ENCODE measurements around the gene HACE1. TPM values are rescaled to one million over a fixed set of nuclear protein-coding genes. Genes with fewer than 3 reads are reported as not detected.
A peak's percentile ranks its signal among the peaks of the same experiment; 100 is the strongest.

HACE1 gene
- total RNA-seq, 2 experiments from 2014 or later, result 21.6 to 22.4 TPM

DNA sequence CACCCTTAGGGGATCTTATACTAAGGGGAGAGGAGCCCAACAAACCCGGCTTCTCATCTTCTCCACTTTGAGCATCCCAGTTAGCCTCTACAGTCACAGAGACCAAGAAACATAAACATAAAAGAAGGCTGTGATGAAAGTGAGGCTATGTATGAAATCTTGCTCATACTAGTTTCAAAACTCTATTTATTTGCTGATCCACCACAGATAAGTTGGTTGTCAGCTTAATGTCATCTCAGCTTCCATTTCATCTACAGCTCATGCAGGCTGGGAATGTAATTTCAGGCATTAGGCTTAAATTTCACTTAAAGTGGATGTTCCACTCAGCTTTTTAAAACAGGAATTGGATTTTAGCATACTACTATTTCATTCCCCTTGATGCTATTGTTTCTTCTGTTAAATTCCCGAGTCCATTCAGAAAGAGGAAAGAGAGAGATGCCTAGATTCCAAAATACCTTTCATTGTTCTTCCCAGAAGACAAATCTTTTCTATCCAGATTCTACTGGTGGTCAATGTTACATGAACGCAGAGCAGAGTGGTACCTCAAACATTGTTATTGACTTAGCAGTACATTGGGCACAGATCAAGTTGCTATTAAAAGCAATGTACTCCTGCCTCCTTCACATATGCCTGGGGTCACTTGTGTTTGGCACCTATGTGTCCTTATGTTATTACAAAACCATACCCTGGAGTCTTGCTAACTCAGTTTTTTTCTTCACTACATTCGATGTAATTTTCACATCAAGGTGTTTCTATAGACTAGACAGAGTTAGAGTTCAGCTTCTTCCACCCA, 149.0 kb downstream of the HACE1 start:
- no peaks in the 10 kb centered on the region for H3K27me3 Mint-ChIP-seq
- peaks cover 10% of the 10 kb centered on the region for H3K9me3 Mint-ChIP-seq
- H3K4me3 Mint-ChIP-seq, result no peak overlapping the region
- ChIA-PET CTCF (no interaction called here), POLR2A (no interaction called here)
- H3K27ac Mint-ChIP-seq, result no peak overlapping the region
- DNase-seq, result no peak
- H3K36me3 Mint-ChIP-seq (ENCODE audit: low read depth), result peaks cover 3% of the 10 kb centered on the region
- H3K4me1 Mint-ChIP-seq, result peaks cover 8% of the 10 kb centered on the region

DNA sequence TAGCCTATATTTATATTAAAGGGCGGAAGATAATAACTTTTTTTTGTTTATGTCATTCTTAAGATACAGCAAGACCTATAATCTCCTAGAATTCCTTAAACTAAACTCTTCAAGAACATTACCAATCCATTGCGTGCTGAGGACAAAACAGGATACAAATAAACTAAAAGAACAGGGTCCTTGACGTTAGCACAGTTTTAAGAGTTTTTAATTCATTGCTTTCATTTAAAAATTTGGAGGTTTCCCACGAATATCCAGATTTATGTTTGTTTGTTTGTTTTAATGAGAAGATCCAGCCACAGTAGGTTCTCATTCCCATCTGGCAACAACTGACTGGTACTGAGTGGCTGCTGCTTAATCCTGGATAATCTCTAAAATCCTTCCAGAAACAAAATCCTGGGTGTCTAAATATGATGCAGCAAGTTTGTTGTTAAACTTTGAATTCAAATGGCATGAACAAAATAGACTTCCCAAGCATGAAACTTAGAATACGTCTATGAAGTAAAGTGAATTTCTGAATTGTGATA, 153.7 kb downstream of the HACE1 start:
- H3K9me3 Mint-ChIP-seq, result peaks cover 14% of the 10 kb centered on the region
- no peaks in the 10 kb centered on the region for H3K27me3 Mint-ChIP-seq
- H3K4me3 Mint-ChIP-seq, result no peak overlapping the region
- peaks cover 36% of the 10 kb centered on the region for H3K4me1 Mint-ChIP-seq
- peak overlapping the region; percentile 47 for H3K27ac Mint-ChIP-seq
- peaks cover 6% of the 10 kb centered on the region for H3K36me3 Mint-ChIP-seq (ENCODE audit: low read depth)
- ChIA-PET CTCF (interaction anchor here (0.8 to 1.4 kb wide), 2 partner anchors 24 to 65 kb away, joined by 3 read pairs; no protein-coding TSS in a partner anchor), POLR2A (no interaction called here)
- DNase-seq, result no peak

DNA sequence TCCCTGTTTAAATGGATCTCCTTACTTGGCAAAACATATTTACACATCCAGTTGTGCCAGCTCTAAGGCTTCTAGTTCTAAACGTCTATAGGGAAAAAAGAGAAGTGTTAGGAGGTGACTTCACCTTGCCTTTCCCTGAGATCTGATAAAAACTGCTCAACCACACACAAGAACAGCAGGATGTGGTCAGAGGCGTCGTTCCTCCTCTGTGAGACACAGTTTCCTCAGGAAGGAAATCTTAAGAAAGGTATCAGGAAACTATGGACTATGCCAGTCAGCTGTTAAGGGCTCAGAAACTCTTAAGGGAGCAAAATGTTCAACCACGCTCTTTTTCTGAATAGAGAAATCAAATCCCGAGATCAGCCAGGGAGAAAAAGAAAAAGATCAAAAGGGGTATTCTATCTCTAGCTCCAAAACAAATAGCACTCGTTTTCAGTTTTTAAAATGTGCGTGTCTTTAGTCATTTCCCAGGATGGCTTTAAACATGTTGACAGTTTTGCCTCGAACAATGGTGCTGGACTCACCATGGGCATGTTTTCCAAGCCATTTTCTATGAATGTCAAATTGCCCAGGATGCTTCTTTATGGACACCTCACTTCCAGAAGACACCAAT, 154.5 kb downstream of the HACE1 start:
- peak; percentile 73 for DNase-seq
- Mint-ChIP-seq H3K36me3 (ENCODE audit: low read depth) (peaks cover 6% of the 10 kb centered on the region), H3K27me3 (no peaks in the 10 kb centered on the region), H3K4me3 (peak overlapping the region; percentile 48), H3K27ac (peak overlapping the region; percentile 47), H3K9me3 (peaks cover 14% of the 10 kb centered on the region), H3K4me1 (peaks cover 36% of the 10 kb centered on the region)
- ChIA-PET POLR2A (interaction anchor here (0.5 to 1.0 kb wide), 2 partner anchors 18 to 86 kb away, joined by 3 read pairs; no protein-coding TSS in a partner anchor), CTCF (interaction anchor here (0.8 to 1.4 kb wide), 2 partner anchors 23 to 65 kb away, joined by 3 read pairs; no protein-coding TSS in a partner anchor)

DNA sequence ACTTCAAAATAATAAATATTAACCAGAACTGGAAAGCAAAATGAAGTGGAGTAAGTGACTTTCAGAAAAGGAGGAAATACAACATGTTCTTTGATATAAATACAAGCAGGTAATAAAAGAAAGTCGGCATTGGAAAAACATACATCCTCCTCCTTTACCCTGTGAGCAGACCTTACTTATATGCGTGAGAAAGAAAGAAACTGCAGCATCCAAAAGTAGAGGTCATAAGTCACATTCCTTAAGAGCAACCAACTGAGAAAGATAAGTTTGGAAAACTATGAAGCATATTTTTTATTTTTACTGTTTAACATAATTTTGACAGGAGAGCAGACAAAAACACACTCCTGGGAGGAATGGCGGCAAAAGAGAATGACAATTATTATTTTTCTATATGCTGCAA, 155.5 kb downstream of the HACE1 start:
- Mint-ChIP-seq H3K9me3 (peaks cover 10% of the 10 kb centered on the region), H3K27me3 (no peaks in the 10 kb centered on the region), H3K4me3 (no peak overlapping the region), H3K36me3 (ENCODE audit: low read depth) (peaks cover 6% of the 10 kb centered on the region), H3K27ac (no peak overlapping the region), H3K4me1 (peaks cover 36% of the 10 kb centered on the region)
- CTCF ChIA-PET, result no interaction called here
- DNase-seq, result no peak
- POLR2A ChIA-PET, result no interaction called here

DNA sequence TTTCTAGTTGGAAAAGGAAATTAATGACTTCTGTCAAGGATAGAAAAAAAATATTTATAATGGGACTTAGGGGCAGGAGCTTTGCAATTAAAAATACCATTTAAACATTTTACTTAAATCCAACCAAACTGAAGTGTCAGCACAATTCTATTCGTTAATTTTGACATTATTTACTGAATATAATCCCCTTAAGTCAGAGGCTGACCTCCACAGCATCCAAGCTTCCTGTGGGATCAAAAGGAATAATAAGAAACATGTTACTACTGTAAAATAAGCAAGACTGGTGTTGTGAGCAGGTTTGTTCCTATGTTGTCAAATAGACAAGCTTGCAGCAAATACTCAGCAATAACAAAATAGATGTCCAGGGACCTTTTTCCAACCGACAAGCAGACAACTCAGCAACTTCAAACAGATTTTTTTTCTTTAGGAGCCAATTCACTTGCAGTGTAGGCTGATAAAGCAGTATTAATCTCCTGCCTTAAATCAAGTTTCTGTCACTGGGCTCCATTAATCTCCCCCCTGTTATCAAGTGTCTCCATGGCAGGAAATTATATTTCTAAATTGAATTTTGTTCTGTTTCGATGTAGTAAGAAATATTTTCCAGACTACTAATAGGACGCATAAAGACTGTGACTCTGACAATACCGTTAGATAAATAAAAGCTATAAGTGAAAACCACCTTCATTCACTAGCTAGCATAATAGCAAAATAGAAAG, 157.4 kb downstream of the HACE1 start:
- Mint-ChIP-seq H3K27ac (no peak overlapping the region), H3K36me3 (ENCODE audit: low read depth) (peaks cover 3% of the 10 kb centered on the region), H3K27me3 (no peaks in the 10 kb centered on the region), H3K4me3 (no peak overlapping the region), H3K4me1 (peaks cover 36% of the 10 kb centered on the region), H3K9me3 (peaks cover 5% of the 10 kb centered on the region)
- DNase-seq, result no peak
- CTCF ChIA-PET, result interaction anchor here (0.8 kb wide), 1 partner anchor 87 kb away, joined by 4 read pairs; no protein-coding TSS in a partner anchor
- POLR2A ChIA-PET, result no interaction called here

DNA sequence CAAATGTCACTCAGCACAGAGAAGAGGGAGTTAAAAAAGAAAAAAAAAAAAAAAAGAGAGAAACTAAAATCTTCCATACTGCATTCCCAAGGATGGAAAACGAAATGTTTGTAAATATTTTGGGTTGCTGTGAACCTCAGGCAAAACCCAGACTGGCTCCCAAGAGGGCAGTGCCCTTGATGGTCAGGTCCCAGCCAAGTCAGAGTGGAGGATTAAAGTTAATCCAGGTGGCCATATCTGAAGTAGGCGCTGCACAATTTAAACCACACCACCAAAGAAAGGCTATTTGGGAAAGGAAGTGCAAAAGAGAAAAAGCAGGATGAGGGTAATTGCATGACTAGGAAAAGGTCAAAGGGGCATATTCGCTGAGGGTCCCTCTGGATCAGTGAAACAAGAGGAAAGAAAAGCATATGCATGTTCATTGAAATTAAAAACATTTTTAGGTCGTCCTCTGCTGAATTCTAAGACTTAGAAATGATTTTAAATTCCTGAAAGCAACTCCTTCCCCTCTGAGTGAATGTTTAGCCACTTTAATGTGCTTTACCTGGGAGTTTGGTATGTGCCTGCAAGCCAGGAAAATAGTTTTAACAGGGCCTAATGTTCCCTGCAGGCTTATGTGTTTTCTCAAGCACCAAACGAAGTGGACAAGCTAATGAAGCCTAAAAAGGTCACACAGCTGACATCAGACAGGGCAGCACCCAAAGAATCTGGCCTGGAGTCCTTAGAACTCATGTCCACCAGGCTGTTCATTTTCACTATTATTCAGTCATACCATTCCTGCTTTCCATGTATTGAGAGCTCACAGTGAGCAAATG, 159.1 kb downstream of the HACE1 start:
- peaks cover 26% of the 10 kb centered on the region for H3K4me1 Mint-ChIP-seq
- ChIA-PET CTCF (interaction anchor here (0.6 to 1.0 kb wide), 2 partner anchors 17 to 89 kb away, joined by 3 read pairs; no protein-coding TSS in a partner anchor), POLR2A (no interaction called here)
- H3K4me3 Mint-ChIP-seq, result no peak overlapping the region
- H3K27ac Mint-ChIP-seq, result no peak overlapping the region
- H3K9me3 Mint-ChIP-seq, result peaks cover 2% of the 10 kb centered on the region
- no peaks in the 10 kb centered on the region for H3K27me3 Mint-ChIP-seq
- no peak for DNase-seq
- H3K36me3 Mint-ChIP-seq (ENCODE audit: low read depth), result peaks cover 3% of the 10 kb centered on the region

DNA sequence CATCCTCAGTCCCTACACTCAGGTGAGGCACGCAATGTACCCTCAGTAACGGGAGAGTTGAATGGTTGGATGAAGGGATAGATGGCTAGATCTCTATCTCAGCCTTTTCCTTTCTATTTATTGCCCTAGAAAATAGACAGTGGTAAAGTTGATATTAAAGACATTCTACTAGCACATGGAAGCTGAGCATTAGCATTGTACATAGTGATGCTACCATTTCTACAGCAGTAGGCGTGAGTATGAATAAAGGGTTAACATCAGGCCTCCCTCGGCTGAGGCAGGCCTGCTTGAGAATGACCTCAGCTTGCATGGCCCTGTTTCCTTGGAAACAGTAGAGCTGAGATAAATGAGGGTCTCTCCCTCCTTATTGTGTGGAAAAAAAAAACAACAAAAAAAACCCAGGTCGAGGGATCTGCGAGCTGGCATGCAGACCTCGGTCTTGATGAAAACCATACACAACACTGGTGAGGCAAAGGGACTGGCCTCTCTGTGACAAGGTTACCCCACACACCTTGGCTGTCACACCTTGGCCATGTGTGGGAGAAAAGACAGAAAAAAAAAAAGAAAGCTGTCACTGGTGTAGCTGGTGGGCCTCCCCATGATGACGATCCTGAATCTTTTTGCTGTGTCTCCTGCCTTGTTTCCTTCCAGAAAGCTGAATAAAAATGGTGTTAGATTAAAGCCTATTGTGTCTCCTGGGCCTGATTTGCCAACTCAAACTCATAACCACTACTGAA, 160.0 kb downstream of the HACE1 start:
- H3K9me3 Mint-ChIP-seq, result no peaks in the 10 kb centered on the region
- peaks cover 18% of the 10 kb centered on the region for H3K4me1 Mint-ChIP-seq
- no peak overlapping the region for H3K27ac Mint-ChIP-seq
- no peaks in the 10 kb centered on the region for H3K27me3 Mint-ChIP-seq
- no peak for DNase-seq
- peaks cover 3% of the 10 kb centered on the region for H3K36me3 Mint-ChIP-seq (ENCODE audit: low read depth)
- CTCF ChIA-PET, result interaction anchor here (1.0 kb wide), 1 partner anchor 16 kb away, joined by 3 read pairs; no protein-coding TSS in a partner anchor
- no peak overlapping the region for H3K4me3 Mint-ChIP-seq
- POLR2A ChIA-PET, result no interaction called here

DNA sequence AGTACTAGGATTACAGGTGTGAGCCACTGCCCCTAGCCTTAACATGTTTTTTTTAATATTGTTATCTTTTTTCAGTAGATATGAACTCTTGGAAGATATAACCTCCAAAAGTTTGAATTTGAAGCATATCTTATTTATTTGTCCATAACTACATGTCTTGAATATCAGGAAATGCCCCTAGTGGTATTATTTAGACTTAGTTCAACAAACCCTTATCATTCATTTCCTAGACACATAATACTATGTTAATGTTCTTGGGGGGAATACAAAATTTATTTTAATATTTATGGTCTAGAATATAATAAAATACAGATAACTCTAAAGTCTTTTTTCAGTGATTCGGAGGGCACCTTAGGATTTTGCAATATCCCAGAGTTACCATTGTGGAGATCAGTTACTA, 160.7 kb downstream of the HACE1 start:
- Mint-ChIP-seq H3K4me3 (no peak overlapping the region), H3K36me3 (ENCODE audit: low read depth) (peaks cover 3% of the 10 kb centered on the region), H3K9me3 (no peaks in the 10 kb centered on the region), H3K27me3 (no peaks in the 10 kb centered on the region), H3K27ac (no peak overlapping the region), H3K4me1 (peaks cover 12% of the 10 kb centered on the region)
- DNase-seq, result no peak
- ChIA-PET CTCF (interaction anchor here (0.8 kb wide), 1 partner anchor 91 kb away, joined by 3 read pairs; no protein-coding TSS in a partner anchor), POLR2A (no interaction called here)

DNA sequence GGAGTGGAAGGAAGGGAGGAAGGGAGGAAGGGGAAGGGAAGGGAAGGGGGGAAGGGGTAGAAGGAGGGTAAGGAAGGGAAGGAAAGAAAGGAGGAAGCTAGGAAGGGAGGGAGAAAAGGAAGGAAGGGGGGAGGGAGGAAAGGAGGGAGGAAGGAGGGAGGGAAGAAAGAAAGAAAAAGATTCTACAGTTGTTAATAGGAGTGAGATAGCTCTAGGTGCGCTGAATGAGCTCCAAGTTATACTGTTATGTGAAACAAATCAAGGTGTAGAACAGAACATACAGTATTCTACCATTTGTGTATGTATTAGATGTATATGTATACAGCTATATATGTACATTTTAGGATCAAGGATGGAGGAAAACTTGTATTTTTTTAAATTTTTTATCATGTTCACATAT, 167.7 kb downstream of the HACE1 start:
- Mint-ChIP-seq H3K9me3 (no peaks in the 10 kb centered on the region), H3K27ac (no peak overlapping the region), H3K27me3 (no peaks in the 10 kb centered on the region), H3K4me1 (peaks cover 13% of the 10 kb centered on the region), H3K4me3 (no peak overlapping the region), H3K36me3 (ENCODE audit: low read depth) (no peaks in the 10 kb centered on the region)
- DNase-seq, result no peak
- ChIA-PET CTCF (interaction anchor here (0.6 to 1.4 kb wide), 5 partner anchors 8 to 212 kb away, joined by 3 to 8 read pairs (median 4); no protein-coding TSS in a partner anchor), POLR2A (no interaction called here)

DNA sequence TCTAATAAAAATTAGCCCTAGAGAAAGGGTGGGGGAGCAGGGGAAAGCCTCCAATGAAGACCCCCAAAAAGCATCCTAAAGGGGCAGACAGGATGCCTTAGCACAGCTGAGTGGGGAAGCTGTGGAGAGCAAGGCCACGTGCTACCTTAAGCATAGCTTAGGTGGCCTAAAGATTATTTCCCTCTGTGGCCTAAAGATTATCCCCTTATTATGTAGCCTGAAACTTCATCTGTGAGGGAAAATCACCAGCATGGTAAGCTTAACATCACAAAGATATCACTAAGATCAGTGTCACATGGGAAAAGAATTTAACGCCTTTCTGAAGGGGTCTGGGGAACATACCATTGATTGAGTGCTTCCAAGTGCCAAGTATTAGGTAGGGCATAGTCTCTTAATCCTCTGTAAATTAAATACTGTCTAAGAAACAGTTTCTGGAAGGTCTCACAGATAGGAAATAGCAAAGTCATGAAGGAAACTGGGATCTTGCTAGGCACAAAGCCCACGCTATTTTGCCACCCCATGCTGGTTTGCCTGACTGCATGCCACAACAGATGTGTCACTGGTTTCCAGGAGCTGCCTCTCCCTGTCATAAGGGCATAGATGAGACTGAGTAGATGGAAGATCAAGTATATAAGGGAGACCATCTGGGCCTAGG, 170.0 kb downstream of the HACE1 start:
- H3K27ac Mint-ChIP-seq, result no peak overlapping the region
- H3K4me3 Mint-ChIP-seq, result no peak overlapping the region
- no peaks in the 10 kb centered on the region for H3K9me3 Mint-ChIP-seq
- no peaks in the 10 kb centered on the region for H3K27me3 Mint-ChIP-seq
- peaks cover 13% of the 10 kb centered on the region for H3K4me1 Mint-ChIP-seq
- ChIA-PET CTCF (interaction anchor here (0.8 kb wide), 1 partner anchor 81 kb away, joined by 3 read pairs; no protein-coding TSS in a partner anchor), POLR2A (no interaction called here)
- DNase-seq, result no peak
- H3K36me3 Mint-ChIP-seq (ENCODE audit: low read depth), result no peaks in the 10 kb centered on the region

DNA sequence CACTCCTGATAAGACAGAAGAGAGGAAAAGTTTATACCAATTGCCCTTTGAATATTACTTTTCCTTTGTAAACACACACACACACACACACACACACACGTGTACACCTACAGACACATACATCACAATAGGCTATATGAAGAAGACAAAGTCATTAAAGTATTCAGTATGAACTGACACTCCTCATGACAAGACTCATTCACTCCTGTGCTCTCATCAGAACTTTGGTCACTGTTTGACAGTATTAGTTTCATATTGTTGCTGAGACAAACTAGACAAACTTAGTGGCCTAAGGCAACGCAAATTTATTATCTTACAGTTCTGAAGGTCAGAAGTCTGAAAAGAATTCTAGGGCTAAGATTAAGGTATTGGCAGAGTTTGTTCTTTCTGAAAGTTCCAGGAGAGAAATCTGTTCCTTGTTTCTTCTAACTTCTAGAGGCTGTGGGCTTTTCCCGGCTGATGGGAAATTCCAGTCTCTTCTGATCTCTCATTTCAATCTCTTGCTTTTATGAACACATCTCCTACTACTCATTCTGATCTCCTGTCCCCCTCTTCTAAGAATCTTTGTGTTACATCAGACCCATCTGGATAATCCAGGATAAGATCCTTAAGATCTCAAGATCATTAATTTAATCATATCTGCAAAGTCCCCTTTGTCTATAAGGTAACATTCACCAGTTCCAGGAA, 171.3 kb downstream of the HACE1 start:
- H3K9me3 Mint-ChIP-seq, result no peaks in the 10 kb centered on the region
- H3K36me3 Mint-ChIP-seq (ENCODE audit: low read depth), result no peaks in the 10 kb centered on the region
- no peaks in the 10 kb centered on the region for H3K27me3 Mint-ChIP-seq
- CTCF ChIA-PET, result interaction anchor here (0.7 kb wide), 1 partner anchor 101 kb away, joined by 6 read pairs; no protein-coding TSS in a partner anchor
- POLR2A ChIA-PET, result no interaction called here
- DNase-seq, result no peak
- no peak overlapping the region for H3K27ac Mint-ChIP-seq
- H3K4me3 Mint-ChIP-seq, result no peak overlapping the region
- H3K4me1 Mint-ChIP-seq, result peaks cover 15% of the 10 kb centered on the region
